Measurements from ENCODE around the gene SHLD1. TPM values are rescaled to one million over a fixed set of nuclear protein-coding genes. Genes with fewer than 3 reads are reported as not detected.
"Not testable (repeated sequence)": the region's sequence is repeated elsewhere in the genome, so short reads cannot be mapped to it uniquely, and the experiment has no call there.

Gene SHLD1
- total RNA-seq, 1 donor: 1.7 TPM

DNA sequence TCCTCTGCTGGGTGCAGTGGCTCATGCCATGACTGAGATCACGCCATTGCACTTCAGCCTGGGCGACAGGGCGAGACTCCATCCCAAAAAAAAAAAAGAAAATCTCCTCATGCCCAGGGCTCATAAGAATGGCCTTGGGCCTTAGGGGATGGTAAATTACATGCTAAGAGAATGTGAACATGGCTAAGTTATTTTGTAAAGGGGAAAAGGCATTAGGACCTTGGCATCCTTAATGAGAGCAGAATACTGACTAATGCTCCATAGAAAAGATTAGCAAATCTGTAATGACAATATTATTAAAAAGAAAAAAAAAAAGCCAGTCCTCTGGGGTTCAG lies 12.6 kb upstream of the SHLD1 start:
- no peak overlapping the region for H3K4me3 ChIP-seq (ENCODE audit: low read depth, low read length)
- DNase-seq (ENCODE audit: low read depth): no peak
- TF ChIP-seq, protein P1, sequence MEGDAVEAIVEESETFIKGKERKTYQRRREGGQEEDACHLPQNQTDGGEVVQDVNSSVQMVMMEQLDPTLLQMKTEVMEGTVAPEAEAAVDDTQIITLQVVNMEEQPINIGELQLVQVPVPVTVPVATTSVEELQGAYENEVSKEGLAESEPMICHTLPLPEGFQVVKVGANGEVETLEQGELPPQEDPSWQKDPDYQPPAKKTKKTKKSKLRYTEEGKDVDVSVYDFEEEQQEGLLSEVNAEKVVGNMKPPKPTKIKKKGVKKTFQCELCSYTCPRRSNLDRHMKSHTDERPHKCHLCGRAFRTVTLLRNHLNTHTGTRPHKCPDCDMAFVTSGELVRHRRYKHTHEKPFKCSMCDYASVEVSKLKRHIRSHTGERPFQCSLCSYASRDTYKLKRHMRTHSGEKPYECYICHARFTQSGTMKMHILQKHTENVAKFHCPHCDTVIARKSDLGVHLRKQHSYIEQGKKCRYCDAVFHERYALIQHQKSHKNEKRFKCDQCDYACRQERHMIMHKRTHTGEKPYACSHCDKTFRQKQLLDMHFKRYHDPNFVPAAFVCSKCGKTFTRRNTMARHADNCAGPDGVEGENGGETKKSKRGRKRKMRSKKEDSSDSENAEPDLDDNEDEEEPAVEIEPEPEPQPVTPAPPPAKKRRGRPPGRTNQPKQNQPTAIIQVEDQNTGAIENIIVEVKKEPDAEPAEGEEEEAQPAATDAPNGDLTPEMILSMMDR (IDR thresholded peaks at IDR 0.05; ENCODE audit: insufficient read depth, low read depth, low read length): no peak

DNA sequence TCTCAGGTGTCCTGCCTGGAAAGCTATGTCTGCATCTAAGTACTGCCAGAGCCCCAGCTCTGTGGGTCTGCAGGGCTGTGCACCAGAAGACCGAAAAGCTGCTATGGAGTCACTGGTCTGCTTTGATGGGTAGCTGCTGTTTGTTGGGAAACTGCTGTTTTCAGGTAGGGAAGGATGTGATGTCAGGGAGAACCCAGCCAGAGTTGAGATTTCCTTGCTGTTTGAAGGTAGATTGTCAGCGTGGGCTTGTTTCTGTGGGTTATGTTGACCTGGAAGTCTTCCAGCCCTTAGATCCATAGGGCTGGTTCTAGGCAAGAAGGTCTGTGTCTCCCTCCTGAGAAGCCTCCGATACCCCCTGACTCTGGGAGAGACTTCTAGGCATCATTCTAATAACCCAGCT lies 12.2 kb upstream of the SHLD1 start:
- TF ChIP-seq, protein P1 (IDR thresholded peaks at IDR 0.05; ENCODE audit: insufficient read depth, low read depth, low read length): no peak
- no peak for DNase-seq (ENCODE audit: low read depth)

DNA sequence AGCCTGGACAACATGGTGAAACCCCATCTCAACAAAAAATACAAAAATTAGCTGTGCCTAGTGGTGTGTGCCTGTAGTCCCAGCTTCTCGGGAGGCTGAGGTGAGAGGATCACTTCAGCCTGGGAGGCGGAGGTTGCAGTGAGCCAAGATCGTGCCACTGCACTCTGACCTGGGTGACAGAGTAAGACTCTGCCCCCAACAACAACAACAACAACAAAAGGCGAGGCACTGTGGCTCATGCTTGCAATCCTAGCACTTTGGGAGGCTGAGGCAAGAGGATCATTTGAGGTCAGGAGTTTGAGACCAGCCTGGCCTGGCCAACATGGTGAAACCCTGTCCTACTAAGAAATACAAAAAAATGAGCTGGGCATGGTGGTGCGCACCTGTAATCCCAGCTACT lies 9.6 kb upstream of the SHLD1 start:
- DNase-seq (ENCODE audit: low read depth); H3K4me3 ChIP-seq (ENCODE audit: low read depth, low read length): not testable (repeated sequence)

More for the DNA sequence above, 12.2 kb upstream of the SHLD1 start:
- no peak overlapping the region for H3K4me3 ChIP-seq (ENCODE audit: low read depth, low read length)

DNA sequence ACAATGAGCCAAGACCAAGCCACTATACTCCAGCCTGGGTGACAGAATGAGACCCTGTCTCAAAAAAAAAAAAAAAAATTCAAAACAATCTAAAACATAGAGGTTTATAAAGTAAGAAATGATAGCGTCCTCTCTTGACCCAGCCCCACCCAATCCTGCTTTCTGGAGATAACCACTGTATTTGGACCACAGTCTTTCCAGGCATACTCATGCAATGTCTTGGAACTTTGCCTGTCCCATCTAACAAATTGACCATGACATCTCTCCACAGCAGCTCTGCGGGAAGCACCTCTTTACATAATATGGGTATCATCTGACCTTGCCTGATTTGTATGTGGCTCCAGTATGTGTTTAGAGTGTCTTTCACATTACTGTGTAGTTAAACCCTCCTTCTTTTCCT lies 9.1 kb upstream of the SHLD1 start:
- no peak for DNase-seq (ENCODE audit: low read depth)

DNA sequence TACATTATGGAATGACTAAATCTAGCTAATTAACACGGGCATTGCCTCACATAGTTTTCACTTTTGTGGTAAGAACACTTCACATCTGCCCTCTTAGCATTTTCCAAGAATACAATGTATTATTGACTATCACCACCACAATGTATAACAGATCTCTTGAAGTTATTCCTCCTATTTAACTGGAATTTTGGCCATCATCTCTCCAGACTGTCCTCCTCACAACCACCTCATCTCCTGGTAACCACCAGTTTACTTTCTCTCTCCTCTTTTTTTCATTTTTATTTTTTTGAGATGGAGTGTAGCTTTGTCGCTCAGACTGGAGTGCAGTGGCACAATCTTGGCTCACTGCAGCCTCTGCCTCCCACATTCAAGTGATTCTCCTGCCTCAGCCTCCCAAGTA lies 8.2 kb upstream of the SHLD1 start:
- no peak overlapping the region for H3K4me3 ChIP-seq (ENCODE audit: low read depth, low read length)
- no peak for DNase-seq (ENCODE audit: low read depth)
- TF ChIP-seq, protein P1 (IDR thresholded peaks at IDR 0.05; ENCODE audit: insufficient read depth, low read depth, low read length): no peak

More for the DNA sequence above, 9.1 kb upstream of the SHLD1 start:
- no peak overlapping the region for H3K4me3 ChIP-seq (ENCODE audit: low read depth, low read length)
- TF ChIP-seq, protein P1 (IDR thresholded peaks at IDR 0.05; ENCODE audit: insufficient read depth, low read depth, low read length): no peak

DNA sequence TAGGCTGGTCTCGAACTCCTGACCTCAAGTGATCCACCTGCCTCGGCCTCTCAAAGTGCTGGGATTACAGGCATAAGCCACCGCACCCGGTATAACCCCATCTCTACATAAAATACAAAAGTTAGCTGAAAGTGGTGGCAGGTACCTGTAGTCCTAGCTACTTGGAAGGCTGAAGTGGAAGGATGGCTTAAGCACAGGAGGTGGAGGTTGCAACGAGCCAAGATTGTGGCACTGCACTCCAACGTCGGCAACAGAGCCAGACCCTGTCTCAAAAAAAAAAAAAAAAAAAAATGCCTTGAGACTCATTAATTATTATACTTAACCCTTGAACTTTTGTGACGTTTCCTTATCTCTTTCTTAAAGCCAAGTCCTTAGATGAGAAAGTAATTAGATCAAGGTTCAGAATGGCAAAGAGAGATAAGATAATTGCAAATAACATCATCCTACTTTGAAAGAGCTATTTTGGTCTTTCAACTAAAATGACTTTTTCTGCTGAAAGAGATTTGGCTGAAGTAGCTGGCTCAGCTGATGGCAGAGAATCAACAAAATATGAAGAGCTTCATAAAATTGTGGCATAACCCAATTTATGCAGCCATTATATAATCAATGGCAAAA lies 4.7 kb upstream of the SHLD1 start:
- H3K4me3 ChIP-seq (ENCODE audit: low read depth, low read length): no peak overlapping the region
- TF ChIP-seq, protein P1 (IDR thresholded peaks at IDR 0.05; ENCODE audit: insufficient read depth, low read depth, low read length): no peak
- DNase-seq (ENCODE audit: low read depth): no peak

DNA sequence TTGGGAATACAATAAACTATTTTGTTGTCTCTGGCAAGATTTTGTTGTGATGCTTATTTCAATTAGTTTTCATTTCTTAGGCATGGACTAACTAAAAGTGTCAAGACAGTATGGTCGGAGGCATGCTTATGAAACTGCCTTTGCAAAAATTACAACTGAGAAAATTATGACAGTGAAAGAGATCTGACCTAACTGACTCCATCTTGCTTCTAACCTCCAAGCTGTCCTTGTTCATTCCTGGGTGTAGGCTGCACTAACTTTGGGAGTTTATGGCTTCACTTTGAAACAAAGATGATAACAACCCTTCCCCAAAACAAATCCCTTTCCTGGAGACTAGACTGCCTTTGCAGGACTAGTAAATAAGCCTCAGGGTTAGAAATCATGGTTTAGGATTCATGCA lies 4.1 kb upstream of the SHLD1 start:
- no peak overlapping the region for H3K4me3 ChIP-seq (ENCODE audit: low read depth, low read length)
- TF ChIP-seq, protein P1 (IDR thresholded peaks at IDR 0.05; ENCODE audit: insufficient read depth, low read depth, low read length): no peak
- DNase-seq (ENCODE audit: low read depth): no peak

Measured in fibroblast of villous mesenchyme (primary cell).